ENCODE data around the gene ZNF169.
"Not testable (repeated sequence)": the region's sequence is repeated elsewhere in the genome, so short reads cannot be mapped to it uniquely, and the experiment has no call there.

Gene ZNF169

GRCh38 chr9:94341703-94342102 is 82.6 kb downstream of the ZNF169 start:
- in situ Hi-C loops (cut with MboI; ENCODE audit: low sequenced_read_pairs), result not testable (repeated sequence)

DNA sequence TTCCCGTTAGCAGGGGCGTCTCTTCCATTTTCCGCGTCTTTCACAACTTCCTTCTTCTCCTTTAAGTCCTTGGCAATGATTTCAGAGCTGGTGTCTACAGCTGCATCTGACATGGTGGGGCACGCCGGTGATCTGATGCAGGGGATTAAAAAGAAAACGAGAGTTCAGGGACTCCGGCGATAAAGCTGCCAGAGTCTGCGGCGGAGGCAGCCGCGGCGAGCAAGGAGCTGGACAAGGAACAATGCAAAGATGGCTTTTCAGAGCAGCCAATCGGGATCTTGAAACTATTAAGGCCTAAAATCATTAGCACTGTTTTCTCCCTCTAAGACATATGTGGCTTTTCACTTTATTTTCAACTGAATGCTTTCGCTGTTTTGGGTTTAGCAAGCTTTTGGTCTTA is 88.4 kb downstream of the ZNF169 start:
- in situ Hi-C loops (cut with MboI; ENCODE audit: low sequenced_read_pairs), result not testable (repeated sequence)

DNA sequence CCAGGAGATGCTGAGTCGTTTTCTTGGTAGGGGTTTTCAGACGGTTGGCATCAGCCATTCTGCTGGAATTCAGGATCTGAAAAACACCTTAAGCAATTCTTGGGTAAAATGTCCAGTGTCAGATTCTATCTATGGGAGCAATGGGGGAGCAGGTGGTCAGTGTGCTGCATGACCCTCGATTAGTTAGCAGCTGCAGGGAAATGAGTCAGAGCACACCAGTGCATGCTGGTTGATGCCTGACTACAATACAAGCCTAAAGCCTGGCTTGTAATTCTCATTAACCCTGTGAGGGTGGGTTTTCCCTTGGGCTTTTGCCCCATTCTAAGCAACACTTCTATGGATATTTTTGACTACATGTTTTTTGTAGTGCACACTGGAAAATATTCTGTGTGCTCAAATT is 89.7 kb downstream of the ZNF169 start:
- in situ Hi-C loops (cut with MboI; ENCODE audit: low sequenced_read_pairs), result not testable (repeated sequence)

Data from hTERT RPE-1 (cell line).